Activated naive CD4-positive, alpha-beta T cell treated with anti-CD3 and anti-CD28 coated beads, Interleukin-2, amount 50 U/mL, for 72 hours (primary cell): ENCODE measurements around the gene SH2D2A. TPM values are rescaled to one million over a fixed set of nuclear protein-coding genes. Genes with fewer than 3 reads are reported as not detected.
A peak's percentile ranks its signal among the peaks of the same experiment; 100 is the strongest.
"Not testable (repeated sequence)": the region's sequence is repeated elsewhere in the genome, so short reads cannot be mapped to it uniquely, and the experiment has no call there.

Experiments used
- ATAC-seq, 2 donors: fragments of 150-1000 bp; cut with Tn5 transposase; 2 replicates each; pipeline ENCODE4 v1.10.0; 2021; ENCODE audit warnings: mild to moderate bottlenecking in 2 of 2, moderate library complexity in 2 of 2
- DNase-seq, 2 donors: peaks; one replicate each; pipeline ENCODE4 v3.0.0; 2021 to 2022; ENCODE audit warnings: low spot score in 2 of 2
- H3K27ac Mint-ChIP-seq, 2 donors: one replicate each; pipeline ENCODE4 v1.8.0; 2022; ENCODE audit warnings: mild to moderate bottlenecking in 2 of 2, mixed read lengths in 2 of 2
- H3K36me3 Mint-ChIP-seq, 2 donors: one replicate each; pipeline ENCODE4 v1.8.0; 2022; ENCODE audit warnings: mixed read lengths in 2 of 2
- H3K9me3 Mint-ChIP-seq, 2 donors: one replicate each; pipeline ENCODE4 v1.8.0; 2022; ENCODE audit warnings: mixed read lengths in 2 of 2
- total RNA-seq, 2 donors: library from RNA; stranded (reverse); gene quantifications; one replicate each; pipeline ENCODE4 v1.2.3, GENCODE V29; 2022

The SH2D2A gene
- total RNA-seq, 2 donors from 2014 or later: 186 to 215 TPM

GRCh38 chr1:156773607-156774006 is 43.0 kb downstream of the SH2D2A start:
- DNase-seq: no peak
- Mint-ChIP-seq H3K36me3 (peaks cover 18 to 37% of the 10 kb centered on the region in 2 donors), H3K9me3 (no peaks in the 10 kb centered on the region), H3K27ac (peak overlapping the region in 1 of 2 donors; percentile 8)
- ATAC-seq: peak in 1 of 2 donors; percentile 67

DNA sequence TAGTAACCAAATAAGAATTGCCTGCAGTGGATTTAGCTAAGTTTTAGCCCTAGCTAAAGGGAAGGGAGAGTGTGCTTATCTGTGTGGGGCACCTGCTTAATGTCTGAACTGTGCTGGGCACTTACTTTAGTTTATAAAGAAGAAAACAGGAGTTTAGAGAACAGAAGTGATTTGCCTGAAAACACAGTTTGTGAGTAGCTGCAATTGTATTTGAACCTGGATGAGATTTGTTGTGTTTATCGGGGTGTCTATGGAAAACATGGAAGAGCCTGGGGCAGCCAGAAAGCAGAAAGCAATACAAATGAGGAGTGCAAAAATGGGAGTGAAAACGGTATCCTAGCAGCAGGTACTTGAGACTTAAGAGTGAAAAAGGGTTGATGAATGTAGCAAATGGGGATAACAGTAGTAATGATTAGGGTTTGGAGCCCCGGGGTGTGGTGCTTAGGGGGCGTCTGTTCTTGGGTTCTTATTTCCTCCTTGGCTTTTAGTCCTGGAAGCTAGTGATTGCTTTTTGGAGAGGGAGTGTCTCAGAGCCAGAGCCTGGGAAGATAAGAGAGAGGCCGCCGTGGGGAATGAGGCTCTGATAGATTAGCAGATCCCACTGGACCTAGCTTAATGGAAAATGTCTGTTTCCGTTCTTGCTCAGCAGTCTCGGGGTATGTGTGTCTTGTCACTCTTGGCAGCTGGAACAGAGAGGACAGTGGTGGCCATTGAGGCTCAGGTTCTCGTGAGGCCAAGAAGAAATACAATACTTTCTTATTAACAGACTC is 43.7 kb downstream of the SH2D2A start:
- Mint-ChIP-seq H3K36me3 (peaks cover 25 to 41% of the 10 kb centered on the region in 2 donors), H3K9me3 (no peaks in the 10 kb centered on the region), H3K27ac (peak overlapping the region; percentile 8 to 10)
- ATAC-seq (no peak), DNase-seq (no peak)

DNA sequence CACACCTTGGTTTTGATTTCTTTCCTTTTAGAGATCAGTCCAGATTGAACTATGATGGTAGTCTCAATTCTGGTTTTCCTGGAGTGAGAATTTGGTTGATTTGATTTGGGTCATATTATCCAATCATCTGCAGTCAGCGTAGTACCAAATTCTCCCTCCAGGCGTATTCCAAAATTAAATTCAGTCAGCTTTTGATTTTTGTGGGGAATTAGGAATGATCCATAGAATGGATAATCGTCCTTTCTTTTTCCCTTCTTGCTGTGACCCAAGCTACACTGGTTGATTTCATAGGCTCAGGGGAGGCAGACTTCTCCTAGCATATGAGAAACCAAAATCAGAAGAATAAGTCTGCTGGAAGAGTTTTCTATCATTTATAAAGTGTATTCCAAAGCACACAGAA is 44.4 kb downstream of the SH2D2A start:
- Mint-ChIP-seq H3K27ac (peak overlapping the region in 1 of 2 donors; percentile 8), H3K9me3 (no peaks in the 10 kb centered on the region), H3K36me3 (peaks cover 25 to 41% of the 10 kb centered on the region in 2 donors)
- no peak for ATAC-seq
- no peak for DNase-seq

DNA sequence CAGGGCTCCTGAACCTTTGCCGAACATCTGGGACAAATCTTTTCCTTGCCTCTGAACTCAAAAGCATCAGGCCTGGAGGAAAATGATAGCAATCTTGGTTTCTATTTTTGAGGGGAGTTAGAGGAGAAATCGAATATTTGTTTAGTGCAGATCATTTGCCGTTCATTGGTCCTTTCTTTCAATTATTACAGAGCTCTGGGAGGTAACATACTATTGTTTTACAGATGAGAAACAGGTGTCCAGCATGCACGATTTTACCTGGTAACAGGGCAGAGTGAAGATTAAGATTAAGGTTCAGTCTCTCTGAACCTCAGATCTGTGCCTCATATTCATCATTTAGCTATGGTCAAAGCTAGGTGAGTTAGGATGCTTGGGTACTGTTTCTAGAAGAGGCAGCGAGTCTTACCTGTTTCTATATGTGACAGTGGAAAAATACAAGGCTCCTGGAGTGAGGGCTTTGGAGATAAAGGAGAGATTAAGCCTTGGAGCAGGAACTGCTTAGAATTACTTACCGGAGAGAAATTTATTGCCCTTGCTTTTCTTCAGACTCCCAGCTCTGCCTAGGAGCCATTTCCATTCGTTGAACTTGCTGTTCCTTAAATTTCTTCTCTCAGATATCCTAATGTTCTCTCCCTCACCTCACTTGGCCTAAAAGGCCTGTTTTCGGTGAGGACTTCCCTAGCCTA is 47.9 kb downstream of the SH2D2A start:
- DNase-seq: no peak
- H3K9me3 Mint-ChIP-seq: no peaks in the 10 kb centered on the region
- ATAC-seq: no peak
- peaks cover 25 to 39% of the 10 kb centered on the region in 2 donors for H3K36me3 Mint-ChIP-seq
- peak overlapping the region in 1 of 2 donors; percentile 88 for H3K27ac Mint-ChIP-seq

- DNase-seq: peak; percentile 26 to 69
- peaks cover 25 to 32% of the 10 kb centered on the region in 2 donors for H3K36me3 Mint-ChIP-seq
- no peaks in the 10 kb centered on the region for H3K9me3 Mint-ChIP-seq
- peak overlapping the region in 1 of 2 donors; percentile 88 for H3K27ac Mint-ChIP-seq
- peak in 1 of 2 donors; percentile 42 for ATAC-seq
Measured at GRCh38 chr1:156767879-156768604, 48.6 kb downstream of the SH2D2A start.

- Mint-ChIP-seq H3K27ac (peak within 1 kb of the TSS in 1 of 2 donors; percentile 88), H3K9me3 (no peaks in the 10 kb centered on the region), H3K36me3 (peaks cover 25 to 27% of the 10 kb centered on the region in 2 donors)
- peak; percentile 89 to 92 for DNase-seq
- peak; percentile 87 to 96 for ATAC-seq
Measured at GRCh38 chr1:156767101-156767878, 49.4 kb downstream of the SH2D2A start, which contains the start of gene PRCC. Gene PRCC (plus strand): TSS chr1:156767535. CDS start chr1:156767772, 237 bp downstream.

- no peaks in the 10 kb centered on the region for H3K9me3 Mint-ChIP-seq
- no peak for ATAC-seq
- no peak overlapping the region for H3K27ac Mint-ChIP-seq
- H3K36me3 Mint-ChIP-seq: peaks cover 25 to 27% of the 10 kb centered on the region in 2 donors
- no peak for DNase-seq
Measured at GRCh38 chr1:156766298-156767100, 50.1 kb downstream of the SH2D2A start.

DNA sequence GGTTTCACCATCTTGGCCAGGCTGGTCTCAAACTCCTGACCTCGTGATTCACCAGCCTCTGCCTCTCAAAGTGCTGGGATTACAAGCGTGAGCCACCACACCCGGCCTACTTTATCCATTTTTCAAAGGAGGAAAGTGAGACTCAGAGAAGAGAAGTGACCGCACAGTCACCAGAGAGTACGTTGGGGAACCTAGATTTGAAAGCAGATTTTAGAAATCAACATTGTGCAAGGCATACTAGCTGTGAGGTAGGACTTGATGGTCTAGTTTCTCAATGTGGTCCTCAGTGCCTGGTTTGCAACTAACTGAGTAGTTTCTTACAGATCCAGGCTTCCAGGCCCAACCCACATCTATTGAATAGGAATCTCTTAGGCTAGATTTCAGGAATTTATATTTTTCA is 51.0 kb downstream of the SH2D2A start:
- no peak for ATAC-seq
- Mint-ChIP-seq H3K36me3 (peaks cover 18 to 20% of the 10 kb centered on the region in 2 donors), H3K27ac (peak overlapping the region in 1 of 2 donors; percentile 36), H3K9me3 (no peaks in the 10 kb centered on the region)
- no peak for DNase-seq

GRCh38 chr1:156765136-156765535 is 51.5 kb downstream of the SH2D2A start:
- not testable (repeated sequence) for H3K9me3 Mint-ChIP-seq, H3K27ac Mint-ChIP-seq, ATAC-seq, DNase-seq
- peaks cover 14 to 15% of the 10 kb centered on the region in 2 donors for H3K36me3 Mint-ChIP-seq

- no peaks in the 10 kb centered on the region for H3K36me3 Mint-ChIP-seq
- no peak for ATAC-seq
- no peak for DNase-seq
- H3K9me3 Mint-ChIP-seq: no peaks in the 10 kb centered on the region
- H3K27ac Mint-ChIP-seq: no peak overlapping the region
Measured at GRCh38 chr1:156760796-156761104, 55.9 kb downstream of the SH2D2A start.

DNA sequence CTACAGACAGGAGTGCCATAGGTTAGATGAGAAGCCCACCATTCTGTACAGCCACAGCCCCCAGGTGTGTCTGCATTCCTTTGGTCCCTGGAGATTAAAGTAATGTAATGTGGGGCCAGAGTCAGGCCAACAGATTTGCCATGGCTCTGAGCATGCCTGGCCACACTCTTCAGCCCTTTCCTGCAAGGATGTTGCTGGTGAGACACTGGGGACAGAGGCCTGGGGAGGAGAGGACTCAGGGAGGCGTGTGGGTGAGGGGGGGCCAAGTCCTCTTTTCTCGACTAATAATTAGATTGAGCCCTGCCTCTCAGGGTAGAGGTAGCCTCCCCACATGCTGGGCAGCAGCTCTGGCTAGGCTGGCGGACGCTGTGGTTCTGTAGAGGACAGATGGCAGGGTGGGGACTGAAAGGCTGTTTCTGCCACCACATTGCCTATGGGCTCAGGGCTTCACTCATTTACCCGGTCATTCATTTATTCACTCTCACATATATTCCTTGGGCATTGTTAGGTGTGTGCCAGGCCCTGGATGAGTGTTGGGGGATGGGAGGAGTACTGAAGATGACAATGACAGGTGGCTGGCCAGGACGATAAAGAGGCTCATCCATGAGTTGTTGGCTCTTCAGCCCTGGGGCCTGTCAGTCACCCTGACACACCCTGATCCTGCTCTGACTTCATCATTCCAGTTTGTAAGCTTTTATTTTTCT is 56.4 kb downstream of the SH2D2A start:
- ATAC-seq (no peak), DNase-seq (no peak)
- Mint-ChIP-seq H3K27ac (no peak overlapping the region), H3K36me3 (no peaks in the 10 kb centered on the region), H3K9me3 (no peaks in the 10 kb centered on the region)

DNA sequence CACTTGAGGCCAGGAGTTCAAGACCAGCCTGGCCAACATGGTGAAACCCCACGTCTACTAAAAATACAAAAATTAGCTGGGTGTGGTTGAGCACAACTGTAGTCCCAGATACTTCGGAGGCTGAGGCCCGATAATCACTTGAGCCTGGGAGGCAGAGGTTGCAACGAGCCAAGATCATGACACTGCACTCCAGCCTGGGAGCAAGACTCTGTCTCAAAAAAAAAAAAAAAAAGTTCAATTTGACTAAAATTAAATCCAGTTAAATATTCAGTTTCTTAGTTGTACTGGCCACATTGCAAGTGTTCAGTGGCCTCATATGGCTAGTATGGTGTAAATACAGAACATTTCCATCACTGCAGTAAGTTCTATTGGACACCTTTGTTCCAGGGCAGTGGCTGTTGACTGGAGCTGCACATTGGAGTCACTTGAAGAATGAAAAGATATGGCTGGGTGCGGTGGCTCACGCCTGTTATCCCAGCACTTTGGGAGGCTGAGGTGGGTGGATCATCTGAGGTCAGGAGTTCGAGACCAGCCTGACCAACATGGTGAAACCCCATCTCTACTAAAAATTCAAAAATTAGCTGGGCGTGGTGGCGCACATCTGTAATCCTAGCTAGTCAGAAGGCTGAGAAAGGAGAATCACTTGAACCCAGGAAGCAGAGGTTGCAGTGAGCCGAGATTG is 58.9 kb downstream of the SH2D2A start:
- peak in 1 of 2 donors; percentile 4 for DNase-seq
- not testable (repeated sequence) for H3K27ac Mint-ChIP-seq, ATAC-seq, H3K36me3 Mint-ChIP-seq, H3K9me3 Mint-ChIP-seq

GRCh38 chr1:156756355-156756754 is 60.3 kb downstream of the SH2D2A start:
- ATAC-seq: no peak
- no peaks in the 10 kb centered on the region for H3K36me3 Mint-ChIP-seq
- no peak for DNase-seq
- no peak overlapping the region for H3K27ac Mint-ChIP-seq
- no peaks in the 10 kb centered on the region for H3K9me3 Mint-ChIP-seq
